Smooth muscle cell of the brain vasculature (primary cell): Measurements from ENCODE around the gene CHAF1A.

Source experiments
- DNase-seq: peaks from one replicate; pipeline ENCODE4 v3.0.0-alpha.2; 2012; ENCODE audit warnings: low read depth, low spot score

CHAF1A gene

GRCh38 chr19:4492337-4493103 lies 90.1 kb downstream of the CHAF1A start:
- DNase-seq, result no peak
